Tongue (tissue), 2 donors: Measurements from ENCODE around the gene NEK3. TPM values are rescaled to one million over a fixed set of nuclear protein-coding genes. Genes with fewer than 3 reads are reported as not detected.
"Not testable (repeated sequence)": the region's sequence is repeated elsewhere in the genome, so short reads cannot be mapped to it uniquely, and the experiment has no call there.

Experiments used
- DNase-seq: peaks from one replicate; pipeline ENCODE4 v3.0.0-alpha.2; 2015
- total RNA-seq: library from RNA; depleted of rRNA; stranded (reverse); fragments of >200 nt; gene quantifications from one replicate; pipeline ENCODE4 v1.2.3, GENCODE V29; 2014

NEK3 gene
- 4.9 TPM for total RNA-seq

DNA sequence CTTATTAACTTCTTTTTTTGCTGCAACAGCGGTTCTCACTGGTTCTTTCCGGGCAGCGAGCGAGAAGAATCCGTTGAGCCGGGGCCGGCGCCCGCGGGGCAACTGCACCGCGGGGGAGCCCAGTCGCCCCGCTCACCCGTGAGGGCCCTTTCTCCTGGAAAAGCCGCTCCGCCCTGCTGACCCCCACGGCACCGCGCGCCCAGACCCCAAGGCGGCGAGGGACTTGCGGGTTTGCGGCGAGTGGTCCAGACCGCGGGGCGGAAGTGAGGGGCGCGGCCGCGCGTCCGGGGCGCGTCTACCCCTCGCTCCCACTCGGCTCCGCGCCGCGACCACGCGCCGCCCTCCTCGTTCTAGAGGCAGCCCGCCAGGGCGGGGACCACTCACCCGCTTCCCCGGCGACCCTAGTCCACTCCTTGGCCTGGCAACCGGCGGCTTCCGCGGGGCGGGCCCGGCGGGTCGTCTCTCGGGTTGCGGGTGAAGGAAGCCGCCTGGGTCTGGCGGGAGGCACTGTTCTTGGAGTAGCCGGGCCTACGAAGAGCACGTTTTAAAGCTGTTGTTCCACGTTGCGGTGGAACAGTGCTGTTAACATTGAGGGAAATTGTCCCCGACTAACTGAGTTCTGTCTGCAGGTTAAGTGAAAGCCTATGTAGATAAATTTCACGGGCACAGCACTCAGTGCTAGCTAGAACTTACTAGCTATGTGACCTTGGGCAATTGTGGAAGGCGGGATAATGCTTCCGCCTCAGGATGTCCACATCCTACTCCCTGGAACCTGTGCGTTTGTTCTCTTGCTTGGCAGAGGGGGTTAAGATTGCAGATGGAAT lies at the start of gene NEK3:
NEK3 (minus strand) TSS at position 439 of the 824 bp plus-strand sequence. CDS start 3,406 bp downstream, outside the sequence.
- peak; percentile 82 for DNase-seq

- not testable (repeated sequence) for DNase-seq
Observed at GRCh38 chr13:52208384-52208783, 49.0 kb upstream of the NEK3 start.

- DNase-seq, result not testable (repeated sequence)
Observed at GRCh38 chr13:52207896-52208295, 48.5 kb upstream of the NEK3 start.

GRCh38 chr13:52207337-52207736 lies 47.9 kb upstream of the NEK3 start:
- not testable (repeated sequence) for DNase-seq

DNA sequence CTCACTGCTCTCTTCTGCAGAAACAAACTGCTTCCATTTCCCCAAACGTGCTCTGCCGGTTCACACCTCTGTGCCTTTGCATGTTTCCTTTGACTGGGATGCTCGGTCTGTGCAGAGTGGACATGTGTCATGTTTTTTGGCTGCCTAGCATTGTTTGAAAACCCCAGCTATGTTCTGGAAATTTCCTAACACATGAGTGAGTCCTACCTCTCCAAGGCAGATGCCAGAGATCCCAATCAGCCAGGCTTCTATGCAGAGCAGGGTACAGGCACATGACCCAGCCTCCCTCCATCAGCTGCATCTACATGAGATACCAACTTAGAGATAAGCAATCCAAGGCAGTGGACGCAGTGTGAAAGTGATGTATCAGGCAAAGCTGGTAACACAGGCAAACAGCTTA lies 45.1 kb upstream of the NEK3 start:
- DNase-seq, result not testable (repeated sequence)

- not testable (repeated sequence) for DNase-seq
Observed at GRCh38 chr13:52203864-52204263, 44.5 kb upstream of the NEK3 start.

DNA sequence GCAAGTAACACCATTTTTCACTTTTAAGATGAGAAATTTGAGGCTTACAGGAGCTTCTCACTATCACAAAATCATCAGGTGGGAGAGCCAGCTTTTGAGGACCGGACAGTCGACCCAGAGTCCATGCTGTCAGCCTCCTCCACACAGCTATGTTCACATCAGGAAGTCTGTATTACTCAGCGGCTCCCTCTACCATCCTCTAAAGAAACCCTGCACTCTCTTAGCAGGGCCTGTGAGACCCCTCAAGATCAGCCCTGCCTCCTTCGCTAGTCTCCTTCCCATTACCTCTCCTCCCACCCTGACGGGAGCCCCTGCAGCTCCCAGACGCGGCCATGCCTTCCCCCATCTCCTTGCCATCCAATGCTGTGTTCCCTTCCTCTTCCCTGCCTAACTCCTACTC lies 43.1 kb upstream of the NEK3 start:
- DNase-seq, result not testable (repeated sequence)

GRCh38 chr13:52201439-52202193 lies 42.2 kb upstream of the NEK3 start:
- DNase-seq, result peak; percentile 40

DNA sequence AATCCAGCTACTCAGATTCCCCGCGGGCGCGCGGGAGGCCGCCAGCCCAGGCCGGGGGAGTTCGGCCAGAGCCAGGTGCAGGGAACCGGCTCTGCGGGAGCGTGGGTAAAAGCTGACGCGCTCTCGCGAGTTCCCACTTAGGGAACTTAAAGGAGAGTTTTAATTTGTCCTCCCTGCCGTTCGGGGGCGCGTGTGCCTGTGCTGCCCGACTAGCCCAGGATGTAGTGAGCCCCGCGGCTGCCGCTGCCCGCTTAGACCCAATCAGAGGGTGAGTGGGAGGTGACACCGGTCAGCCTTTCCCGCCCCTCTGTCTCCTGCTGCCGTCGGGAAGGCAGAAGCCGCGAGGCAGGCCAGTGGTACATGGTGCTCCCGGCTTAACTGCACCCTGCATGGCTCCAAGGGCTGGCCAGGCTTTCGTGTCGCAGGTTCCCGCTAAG lies 36.0 kb upstream of the NEK3 start:
- DNase-seq, result peak; percentile 74

GRCh38 chr13:52194184-52194868 lies 34.9 kb upstream of the NEK3 start:
- DNase-seq, result peak; percentile 94

DNA sequence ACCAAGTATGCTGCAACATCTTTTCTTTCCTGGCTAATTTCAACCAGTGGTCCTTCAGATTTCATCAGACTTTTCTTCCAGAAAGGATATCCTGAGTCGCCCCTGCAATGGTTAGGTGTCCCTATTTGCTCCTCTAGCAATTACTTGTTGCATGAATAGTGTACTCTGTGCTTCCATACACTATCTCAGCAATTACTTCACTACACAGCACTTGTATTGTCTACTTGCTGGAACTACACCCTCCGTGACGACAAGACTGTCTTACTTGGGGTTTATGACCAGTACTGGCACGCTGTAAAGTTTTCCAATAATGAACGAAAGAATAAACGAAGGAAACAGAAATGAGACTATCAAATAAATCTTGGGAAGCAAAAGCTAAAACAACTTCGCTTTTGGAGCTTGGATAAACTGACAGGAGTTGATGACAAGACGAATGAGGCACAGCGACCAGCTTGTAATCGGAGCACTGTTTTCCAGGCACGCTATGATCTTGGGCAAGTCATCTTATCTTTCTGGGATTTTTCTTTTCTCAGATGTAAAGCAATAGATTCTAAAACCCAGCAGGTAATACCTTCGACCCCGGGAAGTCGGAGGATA lies 34.3 kb upstream of the NEK3 start:
- peak; percentile 45 for DNase-seq

- DNase-seq, result not testable (repeated sequence)
Observed at GRCh38 chr13:52187424-52188187, 28.2 kb upstream of the NEK3 start.

DNA sequence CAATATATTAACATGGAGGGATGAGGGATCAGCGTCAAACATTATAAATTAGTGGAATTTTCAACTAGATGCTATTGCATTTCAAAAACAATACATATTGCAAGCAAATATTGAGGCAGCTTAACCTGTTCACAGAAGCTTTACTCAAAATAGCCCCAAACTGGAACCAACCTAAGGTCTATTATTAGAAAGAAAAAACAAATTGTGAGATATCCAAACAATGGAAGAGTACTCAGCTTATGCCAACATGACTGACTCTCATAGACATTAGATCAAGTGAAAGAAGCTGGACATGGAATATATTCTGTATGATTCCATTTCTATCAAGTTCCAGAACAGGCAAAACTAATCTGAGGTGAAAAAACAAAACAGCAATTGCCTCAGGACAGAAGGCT lies 27.6 kb upstream of the NEK3 start:
- no peak for DNase-seq

GRCh38 chr13:52181316-52181954 lies 22.0 kb upstream of the NEK3 start:
- not testable (repeated sequence) for DNase-seq

- no peak for DNase-seq
Observed at GRCh38 chr13:52179925-52180324, 20.5 kb upstream of the NEK3 start.

DNA sequence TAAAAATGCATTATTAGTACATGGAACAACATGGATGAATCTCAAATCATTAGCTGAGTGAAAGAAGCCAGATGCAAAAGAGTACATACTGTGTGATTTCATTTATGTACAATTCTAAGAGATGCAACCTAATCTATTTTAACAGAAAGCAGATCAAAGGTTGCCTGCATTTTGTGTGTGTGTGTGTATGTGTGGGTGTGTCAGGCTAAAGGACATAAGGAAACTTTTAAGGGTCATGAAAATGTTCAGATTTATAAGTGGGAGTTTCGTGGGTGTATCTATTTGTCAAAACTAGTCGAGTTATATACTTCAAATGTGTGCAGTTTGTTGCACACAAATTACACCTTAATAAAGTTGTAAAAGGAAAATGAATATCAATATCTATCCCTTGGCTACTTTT lies 17.9 kb upstream of the NEK3 start:
- no peak for DNase-seq

DNA sequence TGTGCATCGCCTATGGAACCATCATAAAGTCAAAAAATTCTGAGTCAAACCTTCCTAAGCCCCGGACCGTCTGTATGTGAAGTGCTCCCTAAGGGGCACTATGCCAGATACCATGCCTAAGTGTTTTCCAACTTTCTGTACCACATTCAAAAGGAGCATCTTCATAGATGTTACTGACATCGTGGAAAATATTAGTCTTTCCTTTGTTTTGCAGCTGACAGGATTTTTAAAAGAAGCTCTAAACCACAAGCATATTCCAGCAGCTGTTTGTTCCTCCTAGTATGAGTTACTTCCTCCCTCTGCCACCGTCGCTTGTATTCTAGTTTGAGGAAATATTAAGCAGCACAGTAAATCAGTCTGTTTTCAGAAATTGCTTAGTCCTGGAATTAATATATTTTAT lies 14.6 kb upstream of the NEK3 start:
- not testable (repeated sequence) for DNase-seq

- DNase-seq, result no peak
Observed at GRCh38 chr13:52173373-52173772, 14.0 kb upstream of the NEK3 start.

- DNase-seq, result not testable (repeated sequence)
Observed at GRCh38 chr13:52171686-52172085, 12.3 kb upstream of the NEK3 start.

DNA sequence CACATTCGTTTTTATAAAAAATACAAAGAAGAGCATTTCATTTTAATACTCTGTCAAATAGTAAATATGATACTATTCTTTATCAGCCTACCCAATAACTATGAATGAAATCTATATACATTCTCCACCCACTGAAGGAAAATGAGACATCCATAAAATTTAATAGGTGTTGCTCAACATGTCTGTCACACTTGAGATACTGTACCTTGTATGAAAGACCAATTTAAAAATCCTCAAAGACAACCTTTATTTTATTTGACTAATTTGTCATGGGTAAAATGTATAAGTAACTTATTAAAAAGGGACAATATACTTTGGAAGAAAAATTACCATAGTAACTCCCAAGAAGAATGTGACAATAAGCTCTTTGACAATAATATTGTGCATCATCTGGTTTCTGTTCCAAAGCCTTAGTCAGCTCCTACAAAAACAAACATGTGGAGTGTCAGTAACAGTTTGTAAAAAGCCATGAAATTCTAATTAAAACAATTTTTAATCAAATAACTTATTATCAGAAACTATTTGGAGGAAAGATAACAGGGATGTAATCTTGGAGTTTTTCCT lies 11.5 kb upstream of the NEK3 start:
- not testable (repeated sequence) for DNase-seq

DNA sequence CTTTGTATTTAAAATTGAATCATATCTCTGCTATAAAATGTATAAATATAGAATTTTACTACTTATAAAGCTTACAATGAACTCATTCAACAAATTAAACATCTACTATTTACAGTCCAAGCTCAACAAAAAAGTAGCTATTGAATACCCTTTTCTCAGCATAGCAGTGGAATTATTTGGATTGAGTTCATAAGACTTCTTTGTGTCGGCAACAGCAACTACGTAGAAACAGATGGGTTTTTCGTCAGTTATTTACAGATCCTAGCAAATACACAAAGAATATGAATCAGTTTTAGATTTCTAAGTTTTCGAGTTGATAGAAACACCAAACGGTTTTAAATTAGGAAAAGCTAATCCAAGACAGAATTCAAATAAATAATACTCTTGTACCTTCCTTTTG lies 10.4 kb upstream of the NEK3 start:
- DNase-seq, result no peak
